ENCODE data around the gene FAM83E.
A peak's percentile ranks its signal among the peaks of the same experiment; 100 is the strongest.

The FAM83E gene

DNA sequence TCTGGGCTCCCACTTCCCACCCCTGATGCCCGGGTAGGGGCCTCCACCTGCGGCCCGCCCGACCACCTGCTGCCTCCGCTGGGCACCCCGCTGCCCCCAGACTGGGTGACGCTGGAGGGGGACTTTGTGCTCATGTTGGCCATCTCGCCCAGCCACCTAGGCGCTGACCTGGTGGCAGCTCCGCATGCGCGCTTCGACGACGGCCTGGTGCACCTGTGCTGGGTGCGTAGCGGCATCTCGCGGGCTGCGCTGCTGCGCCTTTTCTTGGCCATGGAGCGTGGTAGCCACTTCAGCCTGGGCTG is 14.4 kb upstream of the FAM83E start:
- Histone ChIP-seq H3K4me1 (ENCODE audit: insufficient read depth, poor library complexity, severe bottlenecking) (peaks cover 21% of the 10 kb centered on the region), H3K27me3 (ENCODE audit: insufficient read depth, poor library complexity, severe bottlenecking) (no peaks in the 10 kb centered on the region), H3K4me3 (ENCODE audit: severe bottlenecking) (no peak overlapping the region), H3K36me3 (ENCODE audit: low read depth) (peaks cover 17% of the 10 kb centered on the region), H3K27ac (ENCODE audit: poor library complexity, severe bottlenecking) (no peak overlapping the region), H3K9me3 (ENCODE audit: severe bottlenecking) (no peaks in the 10 kb centered on the region)
- TF ChIP-seq, protein P1, sequence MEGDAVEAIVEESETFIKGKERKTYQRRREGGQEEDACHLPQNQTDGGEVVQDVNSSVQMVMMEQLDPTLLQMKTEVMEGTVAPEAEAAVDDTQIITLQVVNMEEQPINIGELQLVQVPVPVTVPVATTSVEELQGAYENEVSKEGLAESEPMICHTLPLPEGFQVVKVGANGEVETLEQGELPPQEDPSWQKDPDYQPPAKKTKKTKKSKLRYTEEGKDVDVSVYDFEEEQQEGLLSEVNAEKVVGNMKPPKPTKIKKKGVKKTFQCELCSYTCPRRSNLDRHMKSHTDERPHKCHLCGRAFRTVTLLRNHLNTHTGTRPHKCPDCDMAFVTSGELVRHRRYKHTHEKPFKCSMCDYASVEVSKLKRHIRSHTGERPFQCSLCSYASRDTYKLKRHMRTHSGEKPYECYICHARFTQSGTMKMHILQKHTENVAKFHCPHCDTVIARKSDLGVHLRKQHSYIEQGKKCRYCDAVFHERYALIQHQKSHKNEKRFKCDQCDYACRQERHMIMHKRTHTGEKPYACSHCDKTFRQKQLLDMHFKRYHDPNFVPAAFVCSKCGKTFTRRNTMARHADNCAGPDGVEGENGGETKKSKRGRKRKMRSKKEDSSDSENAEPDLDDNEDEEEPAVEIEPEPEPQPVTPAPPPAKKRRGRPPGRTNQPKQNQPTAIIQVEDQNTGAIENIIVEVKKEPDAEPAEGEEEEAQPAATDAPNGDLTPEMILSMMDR (IDR thresholded peaks at IDR 0.05; ENCODE audit: poor library complexity, severe bottlenecking) = no peak
- DNase-seq (ENCODE audit: low spot score) (no peak), ATAC-seq (ENCODE audit: low read depth) (no peak)

DNA sequence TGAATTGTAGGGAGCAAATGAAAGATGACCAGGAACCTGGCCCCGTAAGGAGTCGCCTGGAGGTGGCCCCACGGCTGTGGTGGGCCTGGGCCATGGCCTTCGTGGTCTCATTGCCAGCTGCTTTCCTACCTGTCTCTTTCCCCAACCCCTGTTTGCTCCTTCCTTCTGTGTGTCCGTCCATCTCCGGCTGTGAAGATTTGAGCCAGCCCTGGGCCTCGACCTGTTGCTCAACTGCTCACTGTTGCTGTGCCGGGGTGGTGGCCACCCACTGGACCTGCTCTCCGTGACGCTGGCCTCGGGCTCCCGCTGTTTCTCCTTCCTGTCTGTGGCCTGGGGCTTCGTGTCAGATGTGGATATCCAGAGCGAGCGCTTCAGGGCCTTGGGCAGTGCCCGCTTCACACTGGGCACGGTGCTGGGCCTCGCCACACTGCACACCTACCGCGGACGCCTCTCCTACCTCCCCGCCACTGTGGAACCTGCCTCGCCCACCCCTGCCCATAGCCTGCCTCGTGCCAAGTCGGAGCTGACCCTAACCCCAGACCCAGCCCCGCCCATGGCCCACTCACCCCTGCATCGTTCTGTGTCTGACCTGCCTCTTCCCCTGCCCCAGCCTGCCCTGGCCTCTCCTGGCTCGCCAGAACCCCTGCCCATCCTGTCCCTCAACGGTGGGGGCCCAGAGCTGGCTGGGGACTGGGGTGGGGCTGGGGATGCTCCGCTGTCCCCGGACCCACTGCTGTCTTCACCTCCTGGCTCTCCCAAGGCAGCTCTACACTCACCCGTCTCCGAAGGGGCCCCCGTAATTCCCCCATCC is 13.8 kb upstream of the FAM83E start:
- Histone ChIP-seq H3K4me3 (ENCODE audit: severe bottlenecking) (no peak overlapping the region), H3K27me3 (ENCODE audit: insufficient read depth, poor library complexity, severe bottlenecking) (no peaks in the 10 kb centered on the region), H3K9me3 (ENCODE audit: severe bottlenecking) (no peaks in the 10 kb centered on the region), H3K36me3 (ENCODE audit: low read depth) (peaks cover 17% of the 10 kb centered on the region), H3K4me1 (ENCODE audit: insufficient read depth, poor library complexity, severe bottlenecking) (peaks cover 17% of the 10 kb centered on the region), H3K27ac (ENCODE audit: poor library complexity, severe bottlenecking) (no peak overlapping the region)
- DNase-seq (ENCODE audit: low spot score) = no peak
- ATAC-seq (ENCODE audit: low read depth) = no peak
- TF ChIP-seq, protein P1 (IDR thresholded peaks at IDR 0.05; ENCODE audit: poor library complexity, severe bottlenecking) = no peak

DNA sequence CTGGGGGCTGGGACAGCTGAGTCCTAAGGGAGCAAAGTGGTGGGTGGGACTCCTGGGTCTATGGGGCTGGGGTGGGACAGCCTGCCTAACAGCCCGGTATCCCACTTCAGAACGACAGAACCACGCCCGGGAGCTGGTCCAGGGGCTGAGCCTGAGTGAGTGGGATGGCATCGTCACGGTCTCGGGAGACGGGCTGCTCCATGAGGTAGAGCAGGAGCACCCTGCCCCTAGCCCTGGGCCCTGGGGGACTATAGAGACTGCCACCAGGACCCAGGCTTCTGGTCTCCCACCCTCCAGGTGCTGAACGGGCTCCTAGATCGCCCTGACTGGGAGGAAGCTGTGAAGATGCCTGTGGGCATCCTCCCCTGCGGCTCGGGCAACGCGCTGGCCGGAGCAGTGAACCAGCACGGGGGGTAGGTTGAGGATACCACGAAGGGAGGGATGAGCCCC is 13.0 kb upstream of the FAM83E start:
- peak overlapping the region; percentile 15 for H3K27ac ChIP-seq (ENCODE audit: poor library complexity, severe bottlenecking)
- no peak for ATAC-seq (ENCODE audit: low read depth)
- no peak overlapping the region for H3K4me3 ChIP-seq (ENCODE audit: severe bottlenecking)
- no peaks in the 10 kb centered on the region for H3K9me3 ChIP-seq (ENCODE audit: severe bottlenecking)
- H3K4me1 ChIP-seq (ENCODE audit: insufficient read depth, poor library complexity, severe bottlenecking) = peaks cover 15% of the 10 kb centered on the region
- TF ChIP-seq, protein P1 (IDR thresholded peaks at IDR 0.05; ENCODE audit: poor library complexity, severe bottlenecking) = no peak
- H3K27me3 ChIP-seq (ENCODE audit: insufficient read depth, poor library complexity, severe bottlenecking) = no peaks in the 10 kb centered on the region
- peaks cover 13% of the 10 kb centered on the region for H3K36me3 ChIP-seq (ENCODE audit: low read depth)
- no peak for DNase-seq (ENCODE audit: low spot score)

DNA sequence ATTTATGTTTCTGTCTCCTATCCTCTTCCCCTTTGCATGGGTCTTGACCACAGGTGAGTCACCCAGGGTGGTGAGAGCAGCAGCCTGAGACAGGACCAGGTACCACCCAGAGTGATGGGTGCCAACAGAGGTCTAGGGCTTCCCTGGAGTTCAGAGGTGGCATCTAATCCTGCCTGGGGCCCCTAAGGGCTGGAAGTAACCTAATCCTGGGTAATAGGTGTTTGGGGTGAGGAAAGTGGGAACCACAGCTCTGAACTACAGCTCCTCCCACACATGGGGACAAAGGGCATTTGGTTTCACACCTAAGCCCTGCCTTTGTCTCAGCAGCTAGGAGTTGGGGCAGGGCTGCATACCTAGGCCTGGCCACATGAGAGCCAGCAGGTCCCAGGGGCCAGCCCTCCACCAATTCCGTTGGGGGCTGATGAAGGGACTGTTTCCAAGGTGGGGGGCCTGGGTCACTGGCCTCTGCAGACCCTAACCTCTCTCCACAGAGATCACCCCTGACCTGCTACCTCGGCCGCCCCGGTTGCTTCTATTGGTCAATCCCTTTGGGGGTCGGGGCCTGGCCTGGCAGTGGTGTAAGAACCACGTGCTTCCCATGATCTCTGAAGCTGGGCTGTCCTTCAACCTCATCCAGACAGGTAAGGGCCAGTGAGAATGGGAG is 12.5 kb upstream of the FAM83E start:
- Histone ChIP-seq H3K36me3 (ENCODE audit: low read depth) (peaks cover 13% of the 10 kb centered on the region), H3K4me1 (ENCODE audit: insufficient read depth, poor library complexity, severe bottlenecking) (peaks cover 9% of the 10 kb centered on the region), H3K9me3 (ENCODE audit: severe bottlenecking) (no peaks in the 10 kb centered on the region), H3K4me3 (ENCODE audit: severe bottlenecking) (no peak overlapping the region), H3K27ac (ENCODE audit: poor library complexity, severe bottlenecking) (peak overlapping the region; percentile 15), H3K27me3 (ENCODE audit: insufficient read depth, poor library complexity, severe bottlenecking) (no peaks in the 10 kb centered on the region)
- TF ChIP-seq, protein P1 (IDR thresholded peaks at IDR 0.05; ENCODE audit: poor library complexity, severe bottlenecking) = no peak
- DNase-seq (ENCODE audit: low spot score) = no peak
- ATAC-seq (ENCODE audit: low read depth) = peak; percentile 33; the same call in 2 of the 3 replicates

DNA sequence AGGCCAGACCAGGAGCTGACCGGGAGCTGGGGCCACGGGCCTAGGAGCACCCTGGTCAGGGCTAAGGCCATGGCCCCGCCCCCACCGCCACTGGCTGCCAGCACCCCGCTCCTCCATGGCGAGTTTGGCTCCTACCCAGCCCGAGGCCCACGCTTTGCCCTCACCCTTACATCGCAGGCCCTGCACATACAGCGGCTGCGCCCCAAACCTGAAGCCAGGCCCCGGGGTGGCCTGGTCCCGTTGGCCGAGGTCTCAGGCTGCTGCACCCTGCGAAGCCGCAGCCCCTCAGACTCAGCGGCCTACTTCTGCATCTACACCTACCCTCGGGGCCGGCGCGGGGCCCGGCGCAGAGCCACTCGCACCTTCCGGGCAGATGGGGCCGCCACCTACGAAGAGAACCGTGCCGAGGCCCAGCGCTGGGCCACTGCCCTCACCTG is 11.0 kb upstream of the FAM83E start:
- Histone ChIP-seq H3K36me3 (ENCODE audit: low read depth) (peaks cover 8% of the 10 kb centered on the region), H3K27me3 (ENCODE audit: insufficient read depth, poor library complexity, severe bottlenecking) (no peaks in the 10 kb centered on the region), H3K4me3 (ENCODE audit: severe bottlenecking) (no peak overlapping the region), H3K27ac (ENCODE audit: poor library complexity, severe bottlenecking) (no peak overlapping the region), H3K9me3 (ENCODE audit: severe bottlenecking) (no peaks in the 10 kb centered on the region), H3K4me1 (ENCODE audit: insufficient read depth, poor library complexity, severe bottlenecking) (peaks cover 7% of the 10 kb centered on the region)
- TF ChIP-seq, protein P1 (IDR thresholded peaks at IDR 0.05; ENCODE audit: poor library complexity, severe bottlenecking) = no peak
- ATAC-seq (ENCODE audit: low read depth) = no peak
- no peak for DNase-seq (ENCODE audit: low spot score)

All from RWPE2 (cell line).